Nephron (organoid): ENCODE measurements around the gene FUZ.

ENCODE experiments used
- H3K27ac Mint-ChIP-seq, 3 experiments: 2 replicates each; pipeline ENCODE4 v1.8.0; 2020; ENCODE audit warnings: mixed read lengths in 3 of 3, mild to moderate bottlenecking in 2 of 3, moderate library complexity in 1 of 3
- H3K27me3 Mint-ChIP-seq: 2 replicates; pipeline ENCODE4 v1.8.0; 2021; ENCODE audit warnings: low read depth, mild to moderate bottlenecking, moderate library complexity, mixed read lengths
- H3K36me3 Mint-ChIP-seq: 2 replicates; pipeline ENCODE4 v1.8.0; 2020; ENCODE audit warnings: low read depth, mixed read lengths
- H3K4me1 Mint-ChIP-seq: 2 replicates; pipeline ENCODE4 v1.8.0; 2020; ENCODE audit warnings: mixed read lengths
- H3K4me3 Mint-ChIP-seq, 3 experiments: 2 replicates each; pipeline ENCODE4 v1.8.0; 2020; ENCODE audit warnings: mild to moderate bottlenecking in 3 of 3, mixed read lengths in 3 of 3, moderate library complexity in 2 of 3
- H3K9me3 Mint-ChIP-seq: 2 replicates; pipeline ENCODE4 v1.8.0; 2020; ENCODE audit warnings: mixed read lengths
- TF ChIP-seq, protein P1 (sequence below), 3 experiments: fragments of 200-600 bp; sonication (generic); IDR thresholded peaks; one replicate each; pipeline ENCODE4 v1.5.0; 2021; ENCODE audit warnings: antibody characterized with exemption in 3 of 3; ENCODE audit not compliant: unreplicated experiment in 3 of 3

FUZ gene

DNA sequence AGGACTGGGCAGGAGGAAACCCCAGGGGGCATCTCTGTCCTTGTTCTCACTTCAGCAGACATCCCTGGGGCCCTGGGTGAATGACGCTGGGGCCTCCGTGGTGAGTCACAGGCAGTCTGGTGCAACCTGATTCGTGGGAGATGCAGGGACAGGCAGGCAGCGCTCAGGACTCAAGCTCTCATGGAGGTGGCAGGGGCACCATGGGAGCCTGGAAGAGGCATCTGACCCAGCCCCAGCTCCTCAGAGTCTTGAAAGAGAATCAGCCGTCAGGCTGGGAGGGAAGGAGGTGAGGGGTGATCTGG lies 23.9 kb upstream of the FUZ start:
- Mint-ChIP-seq H3K36me3 (peaks cover 69% of the 10 kb centered on the region), H3K9me3 (no peaks in the 10 kb centered on the region), H3K27me3 (no peaks in the 10 kb centered on the region), H3K27ac (peak overlapping the region in 1 of 3 experiments; percentile 46), H3K4me1 (no peaks in the 10 kb centered on the region), H3K4me3 (no peak overlapping the region)
- TF ChIP-seq, protein P1, sequence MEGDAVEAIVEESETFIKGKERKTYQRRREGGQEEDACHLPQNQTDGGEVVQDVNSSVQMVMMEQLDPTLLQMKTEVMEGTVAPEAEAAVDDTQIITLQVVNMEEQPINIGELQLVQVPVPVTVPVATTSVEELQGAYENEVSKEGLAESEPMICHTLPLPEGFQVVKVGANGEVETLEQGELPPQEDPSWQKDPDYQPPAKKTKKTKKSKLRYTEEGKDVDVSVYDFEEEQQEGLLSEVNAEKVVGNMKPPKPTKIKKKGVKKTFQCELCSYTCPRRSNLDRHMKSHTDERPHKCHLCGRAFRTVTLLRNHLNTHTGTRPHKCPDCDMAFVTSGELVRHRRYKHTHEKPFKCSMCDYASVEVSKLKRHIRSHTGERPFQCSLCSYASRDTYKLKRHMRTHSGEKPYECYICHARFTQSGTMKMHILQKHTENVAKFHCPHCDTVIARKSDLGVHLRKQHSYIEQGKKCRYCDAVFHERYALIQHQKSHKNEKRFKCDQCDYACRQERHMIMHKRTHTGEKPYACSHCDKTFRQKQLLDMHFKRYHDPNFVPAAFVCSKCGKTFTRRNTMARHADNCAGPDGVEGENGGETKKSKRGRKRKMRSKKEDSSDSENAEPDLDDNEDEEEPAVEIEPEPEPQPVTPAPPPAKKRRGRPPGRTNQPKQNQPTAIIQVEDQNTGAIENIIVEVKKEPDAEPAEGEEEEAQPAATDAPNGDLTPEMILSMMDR (IDR thresholded peaks at IDR 0.05; ENCODE audit: unreplicated experiment in 3 of 3): no peak

DNA sequence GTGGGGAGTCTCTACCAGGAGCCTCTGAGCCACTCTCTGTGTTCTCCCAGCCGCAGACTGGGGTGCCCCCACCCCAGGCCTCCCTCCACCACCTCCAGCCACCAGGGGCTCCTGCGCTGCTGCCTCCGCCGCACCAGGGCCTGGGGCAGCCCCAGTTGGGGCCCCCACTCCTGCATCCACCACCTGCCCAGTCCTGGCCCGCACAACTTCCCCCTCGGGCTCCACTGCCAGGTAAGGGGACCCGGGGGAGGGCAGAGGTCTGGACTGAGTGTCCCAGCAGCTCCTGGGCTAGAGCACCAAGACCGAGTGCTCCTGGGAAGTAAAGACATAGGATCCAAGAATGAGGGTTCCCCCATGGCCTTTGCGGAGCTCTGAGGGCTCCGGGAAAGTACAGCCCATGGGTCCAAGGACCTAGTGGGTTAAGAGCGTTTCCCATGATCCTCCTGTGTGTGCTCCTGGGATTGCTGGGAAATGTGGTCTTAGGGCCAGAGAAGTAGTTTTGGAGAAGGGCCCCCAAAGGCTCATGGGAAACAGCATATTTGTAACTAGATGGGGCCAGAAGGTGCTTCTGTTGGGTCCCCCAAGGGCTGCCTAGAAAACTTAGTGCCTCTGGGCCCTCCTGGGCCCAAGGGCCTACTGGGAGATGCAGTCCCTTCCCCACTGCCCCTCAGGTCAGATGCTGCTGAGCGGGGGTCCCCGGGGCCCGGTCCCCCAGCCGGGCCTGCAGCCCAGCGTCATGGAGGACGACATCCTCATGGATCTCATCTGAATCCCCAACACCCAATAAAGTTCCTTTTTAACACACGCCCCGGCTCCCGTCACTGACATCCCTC lies 23.3 kb upstream of the FUZ start:
- H3K4me3 Mint-ChIP-seq: no peak overlapping the region
- peaks cover 71% of the 10 kb centered on the region for H3K36me3 Mint-ChIP-seq
- no peak overlapping the region for H3K27ac Mint-ChIP-seq
- TF ChIP-seq, protein P1 (IDR thresholded peaks at IDR 0.05; ENCODE audit: unreplicated experiment in 3 of 3): no peak
- no peaks in the 10 kb centered on the region for H3K4me1 Mint-ChIP-seq
- no peaks in the 10 kb centered on the region for H3K27me3 Mint-ChIP-seq
- H3K9me3 Mint-ChIP-seq: no peaks in the 10 kb centered on the region

DNA sequence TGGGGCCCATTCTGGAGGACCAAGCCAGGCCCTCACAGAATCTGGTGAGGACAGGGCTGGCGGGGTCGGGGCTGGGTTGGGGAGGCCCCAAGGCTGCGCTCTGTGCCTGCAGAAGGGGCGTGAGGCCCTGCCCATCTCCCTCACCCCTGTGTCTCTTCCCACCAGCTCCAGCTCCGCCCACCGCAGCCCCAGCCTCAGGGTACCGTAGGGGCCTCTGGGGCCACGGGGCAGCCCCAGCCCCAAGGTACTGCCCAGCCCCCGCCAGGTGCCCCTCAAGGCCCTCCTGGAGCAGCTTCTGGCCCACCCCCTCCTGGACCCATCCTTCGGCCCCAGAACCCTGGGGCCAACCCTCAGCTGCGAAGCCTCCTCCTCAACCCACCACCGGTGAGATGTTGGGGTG lies 22.5 kb upstream of the FUZ start:
- Mint-ChIP-seq H3K27me3 (no peaks in the 10 kb centered on the region), H3K36me3 (peaks cover 68% of the 10 kb centered on the region), H3K9me3 (no peaks in the 10 kb centered on the region), H3K4me3 (no peak overlapping the region), H3K27ac (no peak overlapping the region), H3K4me1 (no peaks in the 10 kb centered on the region)
- TF ChIP-seq, protein P1 (IDR thresholded peaks at IDR 0.05; ENCODE audit: unreplicated experiment in 3 of 3): no peak

DNA sequence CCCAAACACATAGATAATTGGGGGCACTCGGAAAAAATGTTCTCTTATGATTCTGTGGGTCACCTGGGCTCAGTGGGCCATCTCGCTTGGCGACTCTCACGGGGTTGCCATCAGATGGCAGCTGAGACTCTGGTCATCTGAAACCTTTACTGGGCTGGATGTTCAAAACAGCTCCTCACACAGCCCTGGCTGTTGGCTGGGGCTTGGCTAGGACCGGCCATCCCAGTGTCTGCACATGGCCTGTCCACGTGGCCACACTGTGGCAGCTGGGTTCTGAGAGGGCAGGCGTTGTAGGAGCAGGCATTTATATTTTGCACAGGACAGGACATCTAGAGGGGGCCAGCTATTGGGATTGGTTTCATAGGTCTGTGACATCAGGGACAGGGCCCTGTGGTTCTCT lies 20.5 kb upstream of the FUZ start:
- peaks cover 48% of the 10 kb centered on the region for H3K36me3 Mint-ChIP-seq
- no peak overlapping the region for H3K27ac Mint-ChIP-seq
- no peak overlapping the region for H3K4me3 Mint-ChIP-seq
- TF ChIP-seq, protein P1 (IDR thresholded peaks at IDR 0.05; ENCODE audit: unreplicated experiment in 3 of 3): no peak
- H3K4me1 Mint-ChIP-seq: no peaks in the 10 kb centered on the region
- H3K27me3 Mint-ChIP-seq: no peaks in the 10 kb centered on the region
- H3K9me3 Mint-ChIP-seq: no peaks in the 10 kb centered on the region

DNA sequence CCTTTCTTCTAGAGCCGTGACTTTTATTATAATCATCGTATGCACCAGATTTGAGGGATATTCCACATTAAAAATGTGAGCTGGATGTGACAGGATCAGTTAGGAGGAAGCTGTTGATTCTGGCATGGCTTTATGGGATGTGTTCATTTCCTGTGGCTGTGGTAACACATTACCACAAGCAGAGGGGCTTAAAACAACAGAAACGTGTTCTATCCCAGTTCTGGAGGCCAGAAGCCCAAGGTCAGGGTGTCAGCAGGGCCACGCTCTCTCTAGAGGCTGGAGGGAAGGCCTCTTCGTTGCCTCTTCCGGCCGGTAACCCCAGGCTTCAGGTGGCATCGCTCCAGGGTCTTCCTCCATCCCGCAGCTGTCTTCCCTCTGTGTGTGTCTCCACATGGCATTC lies 19.5 kb upstream of the FUZ start:
- Mint-ChIP-seq H3K4me1 (no peaks in the 10 kb centered on the region), H3K4me3 (no peak overlapping the region), H3K27me3 (no peaks in the 10 kb centered on the region), H3K27ac (no peak overlapping the region), H3K36me3 (peaks cover 38% of the 10 kb centered on the region), H3K9me3 (no peaks in the 10 kb centered on the region)
- TF ChIP-seq, protein P1 (IDR thresholded peaks at IDR 0.05; ENCODE audit: unreplicated experiment in 3 of 3): no peak

DNA sequence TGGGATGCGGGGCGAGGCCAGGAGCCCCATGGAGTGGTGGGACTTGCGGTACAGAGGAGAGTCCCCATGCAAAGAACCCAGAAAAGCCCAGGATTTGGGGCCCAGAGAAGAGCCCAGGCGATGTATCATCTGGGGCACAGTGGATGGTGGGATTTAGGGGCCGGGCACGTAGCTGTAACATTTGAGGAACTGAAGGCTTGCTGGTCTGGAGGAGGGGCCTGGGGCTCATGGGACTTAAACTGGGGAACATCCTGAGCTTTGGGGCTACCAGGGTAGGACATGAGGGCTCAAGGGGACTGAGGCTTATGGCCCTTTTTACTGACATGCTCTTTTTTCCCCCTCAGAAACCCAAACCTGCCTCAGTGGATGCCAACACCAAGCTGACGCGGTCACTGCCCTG lies 18.5 kb upstream of the FUZ start:
- Mint-ChIP-seq H3K4me3 (no peak overlapping the region), H3K36me3 (peaks cover 38% of the 10 kb centered on the region), H3K27ac (no peak overlapping the region), H3K27me3 (no peaks in the 10 kb centered on the region), H3K9me3 (no peaks in the 10 kb centered on the region), H3K4me1 (peaks cover 1% of the 10 kb centered on the region)
- TF ChIP-seq, protein P1 (IDR thresholded peaks at IDR 0.05; ENCODE audit: unreplicated experiment in 3 of 3): no peak
